ENCODE results near the gene CHN2. TPM values are rescaled to one million over a fixed set of nuclear protein-coding genes. Genes with fewer than 3 reads are reported as not detected.

The CHN2 gene
- total RNA-seq, 1 donor from 2014 or later: 6.6 TPM

DNA sequence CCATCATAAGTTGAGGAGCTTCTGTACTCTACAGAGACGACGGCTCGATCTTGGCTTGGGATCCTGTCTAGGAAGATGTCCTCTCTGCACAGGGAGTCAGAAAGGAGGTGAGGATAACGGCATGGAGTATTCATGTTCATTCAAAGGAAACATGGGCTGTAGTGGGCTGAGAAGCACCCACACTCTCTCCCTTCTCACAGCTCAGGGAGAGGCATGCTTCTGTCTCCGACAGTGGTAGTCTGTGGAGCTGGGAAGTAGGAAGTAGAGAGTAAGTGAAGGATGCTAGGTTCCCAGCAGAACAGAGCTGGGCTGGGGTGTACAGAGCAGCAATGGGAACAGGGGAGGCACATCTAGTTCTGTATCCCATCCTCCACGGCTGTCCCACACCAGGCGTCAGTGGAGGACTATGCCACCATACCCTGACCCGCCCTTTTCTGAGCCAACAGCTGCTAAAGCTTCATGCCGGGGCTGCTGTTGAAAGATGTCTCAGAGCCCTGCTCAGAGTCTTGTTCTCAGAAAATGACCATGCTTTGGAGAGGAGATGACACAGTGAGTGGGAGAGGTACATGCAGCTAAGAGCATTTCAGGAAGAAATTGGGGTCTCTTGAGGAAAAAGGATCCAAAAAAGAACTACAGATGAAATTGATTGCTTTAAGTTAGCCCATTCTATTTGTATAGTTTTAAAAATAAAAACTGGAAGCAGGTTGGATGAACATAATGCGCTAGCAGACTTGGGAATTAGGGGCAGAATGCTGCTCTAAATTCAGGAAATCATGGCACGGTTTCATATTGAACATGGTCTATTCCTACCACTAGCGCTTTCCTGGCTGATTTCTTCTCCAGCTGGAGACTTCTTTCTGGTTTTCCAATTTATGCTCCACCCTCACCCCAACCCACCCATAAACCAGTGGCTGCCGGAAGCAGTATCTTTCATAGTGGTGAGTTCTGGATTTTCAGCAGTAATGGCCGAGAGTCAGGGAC lies 138.6 kb downstream of the CHN2 start:
- peaks cover 5% of the 10 kb centered on the region for H3K4me1 Mint-ChIP-seq
- H3K4me3 ChIP-seq: no peak overlapping the region
- TF ChIP-seq EZH2phosphoT487 (IDR thresholded peaks at IDR 0.05) (no peak), EZH2 (IDR thresholded peaks at IDR 0.05) (no peak), CTCF (IDR thresholded peaks at IDR 0.05) (no peak)
- no peak overlapping the region for H3K27ac Mint-ChIP-seq
- no peaks in the 10 kb centered on the region for H3F3A ChIP-seq (ENCODE audit: low read depth)
- no peak overlapping the region for H3K27ac ChIP-seq
- peaks cover 6% of the 10 kb centered on the region for H3K27me3 Mint-ChIP-seq (ENCODE audit: insufficient read depth, low read depth)
- no peaks in the 10 kb centered on the region for H3K79me2 ChIP-seq (ENCODE audit: low read depth)
- no peak overlapping the region for H3K9ac ChIP-seq
- H3K27me3 ChIP-seq: no peaks in the 10 kb centered on the region
- H3K4me2 ChIP-seq: no peak overlapping the region
- no peaks in the 10 kb centered on the region for H3K36me3 ChIP-seq
- H2AFZ ChIP-seq (replicated peaks): no peak overlapping the region
- peaks cover 3% of the 10 kb centered on the region for H3K9me3 Mint-ChIP-seq
- no peak for DNase-seq (ENCODE audit: low spot score)
- no peaks in the 10 kb centered on the region for H3K4me1 ChIP-seq
- no peaks in the 10 kb centered on the region for H3K9me3 ChIP-seq (ENCODE audit: low read depth)
- H3K4me3 Mint-ChIP-seq: no peak overlapping the region
- no peaks in the 10 kb centered on the region for H4K20me1 ChIP-seq (ENCODE audit: low read depth)
- no peaks in the 10 kb centered on the region for H3K36me3 Mint-ChIP-seq

GRCh38 chr7:29335188-29336083 lies 140.9 kb downstream of the CHN2 start:
- Histone ChIP-seq H3K4me2 (no peak overlapping the region), H3K36me3 (no peaks in the 10 kb centered on the region), H3K27me3 (no peaks in the 10 kb centered on the region), H3K4me3 (no peak overlapping the region), H3K9me3 (ENCODE audit: low read depth) (no peaks in the 10 kb centered on the region), H3K79me2 (ENCODE audit: low read depth) (no peaks in the 10 kb centered on the region), H4K20me1 (ENCODE audit: low read depth) (no peaks in the 10 kb centered on the region), H3K27ac (no peak overlapping the region), H3K4me1 (no peaks in the 10 kb centered on the region), H2AFZ (replicated peaks) (no peak overlapping the region), H3F3A (ENCODE audit: low read depth) (no peaks in the 10 kb centered on the region), H3K9ac (no peak overlapping the region)
- DNase-seq (ENCODE audit: low spot score): no peak
- Mint-ChIP-seq H3K36me3 (no peaks in the 10 kb centered on the region), H3K27me3 (ENCODE audit: insufficient read depth, low read depth) (peaks cover 9% of the 10 kb centered on the region), H3K9me3 (peaks cover 3% of the 10 kb centered on the region), H3K4me1 (peaks cover 5% of the 10 kb centered on the region), H3K4me3 (no peak overlapping the region), H3K27ac (no peak overlapping the region)
- TF ChIP-seq EZH2phosphoT487 (IDR thresholded peaks at IDR 0.05): no peak
- no peak for TF ChIP-seq CTCF (IDR thresholded peaks at IDR 0.05)
- no peak for TF ChIP-seq EZH2 (IDR thresholded peaks at IDR 0.05)

GRCh38 chr7:29337546-29338116 lies 143.1 kb downstream of the CHN2 start:
- no peaks in the 10 kb centered on the region for H3K4me1 ChIP-seq
- Mint-ChIP-seq H3K27ac (no peak overlapping the region), H3K4me1 (peaks cover 5% of the 10 kb centered on the region), H3K9me3 (no peaks in the 10 kb centered on the region), H3K4me3 (no peak overlapping the region), H3K36me3 (no peaks in the 10 kb centered on the region), H3K27me3 (ENCODE audit: insufficient read depth, low read depth) (peaks cover 8% of the 10 kb centered on the region)
- no peak overlapping the region for H2AFZ ChIP-seq (replicated peaks)
- no peak for DNase-seq (ENCODE audit: low spot score)
- no peaks in the 10 kb centered on the region for H3K27me3 ChIP-seq
- H3F3A ChIP-seq (ENCODE audit: low read depth): no peaks in the 10 kb centered on the region
- H4K20me1 ChIP-seq (ENCODE audit: low read depth): no peaks in the 10 kb centered on the region
- no peaks in the 10 kb centered on the region for H3K9me3 ChIP-seq (ENCODE audit: low read depth)
- H3K79me2 ChIP-seq (ENCODE audit: low read depth): no peaks in the 10 kb centered on the region
- no peak overlapping the region for H3K4me3 ChIP-seq
- TF ChIP-seq EZH2phosphoT487 (IDR thresholded peaks at IDR 0.05) (no peak), EZH2 (IDR thresholded peaks at IDR 0.05) (no peak), CTCF (IDR thresholded peaks at IDR 0.05) (no peak)
- no peak overlapping the region for H3K4me2 ChIP-seq
- H3K36me3 ChIP-seq: no peaks in the 10 kb centered on the region
- no peak overlapping the region for H3K27ac ChIP-seq
- H3K9ac ChIP-seq: no peak overlapping the region
